ENCODE results near the gene GNG7. TPM values are rescaled to one million over a fixed set of nuclear protein-coding genes. Genes with fewer than 3 reads are reported as not detected.

GNG7 gene
- polyA plus RNA-seq, 1 experiment: 0.22 TPM

DNA sequence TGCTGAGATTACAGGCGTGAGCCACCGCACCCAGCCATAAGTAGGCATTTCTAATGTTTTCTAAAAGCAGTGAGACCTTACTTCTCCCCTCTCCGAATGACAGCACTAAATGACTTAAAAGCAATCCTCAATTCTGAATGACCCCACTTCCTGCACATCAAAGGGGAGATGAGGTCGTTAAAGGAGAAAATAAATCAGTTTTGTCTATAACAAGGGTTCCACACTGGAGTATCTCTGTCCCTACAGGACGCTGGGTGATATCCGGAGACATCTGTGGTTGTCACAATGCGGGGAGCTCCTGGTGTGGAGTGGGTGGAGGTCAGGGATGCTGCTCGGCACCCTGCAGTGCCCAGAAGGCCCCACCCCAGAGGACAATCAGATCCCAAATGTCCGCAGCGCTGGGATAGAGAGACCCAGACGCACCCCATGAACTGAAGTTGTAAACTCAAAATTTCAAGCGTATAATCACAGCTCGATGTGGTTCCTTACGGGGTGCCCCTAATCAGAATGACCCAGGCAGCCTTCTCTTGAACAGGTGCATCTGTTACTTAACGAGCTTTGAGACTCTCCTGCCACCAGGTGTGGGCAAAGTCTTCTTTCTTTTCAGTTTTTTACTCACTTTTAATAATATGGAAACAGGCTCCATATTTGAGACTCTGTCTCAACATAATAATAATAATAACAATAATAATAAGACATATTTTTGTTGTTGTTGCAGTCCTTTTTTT lies 2.9 kb downstream of the GNG7 start:
- H3K4me3 ChIP-seq (ENCODE audit: low read depth, low read length): no peak overlapping the region
- H3K27me3 ChIP-seq (ENCODE audit: control insufficient read depth, insufficient read depth, low read length): peaks cover 19% of the 10 kb centered on the region
- CTCF ChIA-PET: interaction anchor here (0.7 to 2.0 kb wide), 4 partner anchors 24 to 682 kb away, joined by 3 to 7 read pairs (median 3); no protein-coding TSS in a partner anchor
- H3K36me3 ChIP-seq (ENCODE audit: control insufficient read depth, insufficient read depth, low read length): no peaks in the 10 kb centered on the region
- POLR2A ChIA-PET: no interaction called here
- DNase-seq (ENCODE audit: low read depth): no peak
- TF ChIP-seq, protein P1, sequence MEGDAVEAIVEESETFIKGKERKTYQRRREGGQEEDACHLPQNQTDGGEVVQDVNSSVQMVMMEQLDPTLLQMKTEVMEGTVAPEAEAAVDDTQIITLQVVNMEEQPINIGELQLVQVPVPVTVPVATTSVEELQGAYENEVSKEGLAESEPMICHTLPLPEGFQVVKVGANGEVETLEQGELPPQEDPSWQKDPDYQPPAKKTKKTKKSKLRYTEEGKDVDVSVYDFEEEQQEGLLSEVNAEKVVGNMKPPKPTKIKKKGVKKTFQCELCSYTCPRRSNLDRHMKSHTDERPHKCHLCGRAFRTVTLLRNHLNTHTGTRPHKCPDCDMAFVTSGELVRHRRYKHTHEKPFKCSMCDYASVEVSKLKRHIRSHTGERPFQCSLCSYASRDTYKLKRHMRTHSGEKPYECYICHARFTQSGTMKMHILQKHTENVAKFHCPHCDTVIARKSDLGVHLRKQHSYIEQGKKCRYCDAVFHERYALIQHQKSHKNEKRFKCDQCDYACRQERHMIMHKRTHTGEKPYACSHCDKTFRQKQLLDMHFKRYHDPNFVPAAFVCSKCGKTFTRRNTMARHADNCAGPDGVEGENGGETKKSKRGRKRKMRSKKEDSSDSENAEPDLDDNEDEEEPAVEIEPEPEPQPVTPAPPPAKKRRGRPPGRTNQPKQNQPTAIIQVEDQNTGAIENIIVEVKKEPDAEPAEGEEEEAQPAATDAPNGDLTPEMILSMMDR (IDR thresholded peaks at IDR 0.05; ENCODE audit: insufficient read depth, low read depth, low read length): no peak

DNA sequence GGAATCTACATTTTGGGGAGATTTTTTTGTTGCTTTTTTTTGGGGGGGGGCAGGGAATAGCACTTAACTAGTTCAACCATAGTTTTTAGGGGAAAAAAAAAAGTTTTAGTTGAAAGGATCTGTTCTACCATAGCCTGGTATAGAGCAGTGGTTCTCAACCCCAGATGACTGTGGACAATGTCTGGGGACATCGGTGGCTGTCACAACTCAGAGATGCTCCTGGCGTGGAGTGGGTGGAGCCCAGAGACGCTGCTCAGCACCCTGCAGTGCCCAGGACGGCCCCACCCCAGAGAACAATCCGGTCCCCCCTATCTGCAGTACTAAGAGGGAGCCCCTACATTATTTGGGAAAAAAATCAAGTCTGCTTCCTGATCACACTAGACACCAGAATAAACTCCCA lies 8.3 kb downstream of the GNG7 start:
- no peaks in the 10 kb centered on the region for H3K36me3 ChIP-seq (ENCODE audit: control insufficient read depth, insufficient read depth, low read length)
- no peak for DNase-seq (ENCODE audit: low read depth)
- H3K27me3 ChIP-seq (ENCODE audit: control insufficient read depth, insufficient read depth, low read length): peaks cover 4% of the 10 kb centered on the region
- POLR2A ChIA-PET: no interaction called here
- CTCF ChIA-PET: interaction anchor here (1.3 kb wide), 1 partner anchor 9 kb away, joined by 4 read pairs; no protein-coding TSS in a partner anchor
- H3K4me3 ChIP-seq (ENCODE audit: low read depth, low read length): no peak overlapping the region
- TF ChIP-seq, protein P1 (IDR thresholded peaks at IDR 0.05; ENCODE audit: insufficient read depth, low read depth, low read length): no peak

DNA sequence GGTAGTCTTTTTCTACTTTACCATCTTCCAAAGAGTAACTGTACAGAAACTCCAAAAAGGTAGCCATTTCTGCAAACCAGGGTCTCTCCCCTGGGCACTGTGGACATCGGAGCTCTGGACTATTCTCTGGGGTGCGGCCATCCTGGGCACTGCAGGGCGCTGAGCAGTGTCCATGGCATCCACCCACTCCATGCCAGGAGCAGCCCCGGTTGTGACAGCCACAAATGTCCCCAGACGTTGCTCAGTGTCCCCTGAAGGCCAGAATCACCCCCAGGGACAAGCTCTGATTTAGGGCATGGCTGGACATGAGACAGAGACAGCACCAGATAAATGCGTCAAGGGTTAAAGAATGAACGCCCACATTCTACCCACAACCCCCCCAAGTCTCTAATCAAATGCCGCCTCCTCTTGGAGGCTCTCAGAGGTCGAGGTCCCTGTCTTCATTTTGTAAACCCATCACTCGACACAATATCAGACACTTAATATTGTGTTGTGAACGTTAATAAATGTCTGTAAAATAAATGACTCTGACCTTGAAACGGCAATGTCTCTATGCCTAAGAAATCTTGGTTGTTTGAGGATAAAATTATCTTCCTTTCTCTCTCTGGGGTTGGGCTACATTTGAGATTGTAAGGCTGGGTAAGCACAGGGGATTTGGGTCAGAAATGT lies 8.9 kb downstream of the GNG7 start:
- H3K27me3 ChIP-seq (ENCODE audit: control insufficient read depth, insufficient read depth, low read length): peaks cover 4% of the 10 kb centered on the region
- CTCF ChIA-PET: interaction anchor here (1.2 to 1.3 kb wide), 2 partner anchors 10 to 20 kb away, joined by 3 to 4 read pairs; no protein-coding TSS in a partner anchor
- POLR2A ChIA-PET: no interaction called here
- no peak for DNase-seq (ENCODE audit: low read depth)
- TF ChIP-seq, protein P1 (IDR thresholded peaks at IDR 0.05; ENCODE audit: insufficient read depth, low read depth, low read length): no peak
- H3K4me3 ChIP-seq (ENCODE audit: low read depth, low read length): no peak overlapping the region
- no peaks in the 10 kb centered on the region for H3K36me3 ChIP-seq (ENCODE audit: control insufficient read depth, insufficient read depth, low read length)

DNA sequence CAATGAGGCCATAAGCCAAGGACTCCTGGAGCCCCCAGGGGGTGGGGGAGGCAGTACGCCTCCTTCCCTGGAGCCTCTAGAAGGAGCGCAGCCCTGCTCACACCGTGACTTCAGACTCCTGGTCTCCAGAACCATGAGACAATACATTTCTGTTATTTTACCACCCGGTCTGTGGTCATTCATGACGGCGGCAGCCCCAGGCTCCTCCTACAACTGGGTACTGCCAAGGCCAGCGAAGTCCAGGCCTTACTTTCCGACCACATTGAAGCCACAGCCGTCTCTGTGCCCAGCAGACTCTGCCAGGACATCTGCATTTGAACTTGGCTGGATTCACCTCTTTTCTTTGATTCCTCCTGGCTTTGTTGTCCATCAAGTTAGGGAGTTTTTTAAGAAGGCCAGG lies 10.5 kb downstream of the GNG7 start:
- TF ChIP-seq, protein P1 (IDR thresholded peaks at IDR 0.05; ENCODE audit: insufficient read depth, low read depth, low read length): no peak
- no peak overlapping the region for H3K4me3 ChIP-seq (ENCODE audit: low read depth, low read length)
- POLR2A ChIA-PET: no interaction called here
- CTCF ChIA-PET: no interaction called here
- H3K36me3 ChIP-seq (ENCODE audit: control insufficient read depth, insufficient read depth, low read length): no peaks in the 10 kb centered on the region
- DNase-seq (ENCODE audit: low read depth): no peak
- peaks cover 4% of the 10 kb centered on the region for H3K27me3 ChIP-seq (ENCODE audit: control insufficient read depth, insufficient read depth, low read length)

DNA sequence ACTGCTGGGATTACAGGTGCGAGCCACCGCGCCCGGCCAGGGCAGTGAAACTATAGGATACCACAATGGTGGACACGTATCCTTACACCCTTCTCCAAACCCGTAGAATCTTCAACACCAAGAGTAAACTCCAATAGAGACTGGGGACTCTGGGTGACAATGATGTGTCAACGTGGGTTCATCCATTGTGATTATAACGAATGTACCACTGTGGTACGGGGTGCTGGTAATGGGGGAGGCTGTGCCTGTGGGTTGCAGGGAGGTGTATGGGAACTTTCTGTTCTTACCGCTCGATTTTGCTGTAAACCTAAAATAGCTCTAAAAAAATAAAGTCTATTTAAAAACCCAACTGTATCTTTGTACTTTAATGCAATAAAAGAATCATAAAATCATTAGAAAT lies 11.6 kb downstream of the GNG7 start:
- Histone ChIP-seq H3K36me3 (ENCODE audit: control insufficient read depth, insufficient read depth, low read length) (no peaks in the 10 kb centered on the region), H3K4me3 (ENCODE audit: low read depth, low read length) (no peak overlapping the region), H3K27me3 (ENCODE audit: control insufficient read depth, insufficient read depth, low read length) (peaks cover 4% of the 10 kb centered on the region)
- ChIA-PET CTCF (interaction anchor here (0.6 kb wide), 1 partner anchor 80 kb away, joined by 3 read pairs; no protein-coding TSS in a partner anchor), POLR2A (no interaction called here)
- TF ChIP-seq, protein P1 (IDR thresholded peaks at IDR 0.05; ENCODE audit: insufficient read depth, low read depth, low read length): no peak
- no peak for DNase-seq (ENCODE audit: low read depth)

Data from BJ (cell line).